ENCODE measurements around the gene GABRB2. TPM values are rescaled to one million over a fixed set of nuclear protein-coding genes. Genes with fewer than 3 reads are reported as not detected.

Gene GABRB2
- total and polyA plus RNA-seq, 4 donors = 0.08 TPM; not detected in 3

DNA sequence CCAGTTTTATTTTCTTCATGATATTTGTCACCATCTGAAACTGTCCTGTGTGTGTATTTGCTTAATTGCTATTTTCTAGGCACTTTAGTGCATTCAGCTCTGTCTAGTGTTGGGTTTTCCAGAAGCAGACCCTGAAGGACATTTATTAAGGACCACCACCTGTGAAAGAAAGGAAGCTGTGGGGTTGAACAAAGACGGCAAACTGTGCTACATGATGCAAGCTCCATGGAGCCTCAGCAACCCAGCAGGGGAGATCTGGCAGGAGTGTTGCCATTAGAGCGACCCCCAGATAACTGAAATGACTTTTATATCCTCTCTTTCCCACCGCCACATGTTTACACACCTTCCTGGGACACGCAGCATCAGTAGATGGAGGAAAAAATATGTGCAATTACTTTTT is 125.5 kb downstream of the GABRB2 start:
- no peak overlapping the region for H3K4me3 ChIP-seq (ENCODE audit: low read depth in 1 of 3, low read length in 3 of 3)
- no peaks in the 10 kb centered on the region for H3K4me1 ChIP-seq (ENCODE audit: control insufficient read depth in 4 of 4, insufficient read depth in 4 of 4, low read length in 3 of 4)
- no peak for TF ChIP-seq NR2F2 (IDR thresholded peaks at IDR 0.05)
- no peaks in the 10 kb centered on the region for H3K36me3 ChIP-seq (ENCODE audit: control insufficient read depth in 4 of 4, insufficient read depth in 3 of 4, low read depth in 1 of 4, low read length in 3 of 4)
- H3K27ac ChIP-seq (ENCODE audit: low read depth in 1 of 2, low read length in 2 of 2) = no peak overlapping the region
- no peak overlapping the region for H3K9ac ChIP-seq (ENCODE audit: low read depth in 1 of 2, low read length in 2 of 2)
- peaks cover 0 to 4% (median under 1%) of the 10 kb centered on the region in 4 donors for H3K9me3 ChIP-seq (ENCODE audit: control insufficient read depth in 4 of 4, low read length in 3 of 4)
- DNase-seq (ENCODE audit: low spot score) = no peak
- peaks cover 0 to 2% (median 0%) of the 10 kb centered on the region in 4 donors for H3K27me3 ChIP-seq (ENCODE audit: control insufficient read depth in 4 of 4, insufficient read depth in 4 of 4, low read length in 3 of 4)
- WGBS = 50% methylated on average over 4 of the region's 4 CpGs

DNA sequence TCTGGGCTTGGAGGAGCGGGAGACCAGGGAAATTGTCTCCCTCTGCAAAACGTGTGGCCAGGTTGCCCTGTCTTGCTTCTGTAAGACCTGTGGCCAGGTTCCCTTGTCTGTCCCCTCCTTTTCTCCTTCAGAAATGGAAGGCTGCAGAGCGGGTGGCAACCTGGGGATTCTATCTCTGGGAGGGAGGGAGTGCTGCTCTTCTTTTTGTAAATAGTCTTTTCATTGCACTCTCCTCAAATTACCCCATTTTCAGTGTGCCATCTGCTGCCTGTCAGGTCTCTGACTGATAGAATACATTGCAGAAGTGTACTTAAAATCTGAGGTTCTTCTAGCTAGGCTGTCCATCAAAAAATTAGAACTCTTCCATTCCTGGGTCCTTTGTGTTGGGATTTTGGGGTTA is 126.0 kb downstream of the GABRB2 start:
- H3K27ac ChIP-seq (ENCODE audit: low read depth in 1 of 2, low read length in 2 of 2) = no peak overlapping the region
- no peak for DNase-seq (ENCODE audit: low spot score)
- H3K4me1 ChIP-seq (ENCODE audit: control insufficient read depth in 4 of 4, insufficient read depth in 4 of 4, low read length in 3 of 4) = no peaks in the 10 kb centered on the region
- peaks cover 0 to 4% (median under 1%) of the 10 kb centered on the region in 4 donors for H3K9me3 ChIP-seq (ENCODE audit: control insufficient read depth in 4 of 4, low read length in 3 of 4)
- no peak for TF ChIP-seq HNF4G (IDR thresholded peaks at IDR 0.05)
- TF ChIP-seq, protein P1, sequence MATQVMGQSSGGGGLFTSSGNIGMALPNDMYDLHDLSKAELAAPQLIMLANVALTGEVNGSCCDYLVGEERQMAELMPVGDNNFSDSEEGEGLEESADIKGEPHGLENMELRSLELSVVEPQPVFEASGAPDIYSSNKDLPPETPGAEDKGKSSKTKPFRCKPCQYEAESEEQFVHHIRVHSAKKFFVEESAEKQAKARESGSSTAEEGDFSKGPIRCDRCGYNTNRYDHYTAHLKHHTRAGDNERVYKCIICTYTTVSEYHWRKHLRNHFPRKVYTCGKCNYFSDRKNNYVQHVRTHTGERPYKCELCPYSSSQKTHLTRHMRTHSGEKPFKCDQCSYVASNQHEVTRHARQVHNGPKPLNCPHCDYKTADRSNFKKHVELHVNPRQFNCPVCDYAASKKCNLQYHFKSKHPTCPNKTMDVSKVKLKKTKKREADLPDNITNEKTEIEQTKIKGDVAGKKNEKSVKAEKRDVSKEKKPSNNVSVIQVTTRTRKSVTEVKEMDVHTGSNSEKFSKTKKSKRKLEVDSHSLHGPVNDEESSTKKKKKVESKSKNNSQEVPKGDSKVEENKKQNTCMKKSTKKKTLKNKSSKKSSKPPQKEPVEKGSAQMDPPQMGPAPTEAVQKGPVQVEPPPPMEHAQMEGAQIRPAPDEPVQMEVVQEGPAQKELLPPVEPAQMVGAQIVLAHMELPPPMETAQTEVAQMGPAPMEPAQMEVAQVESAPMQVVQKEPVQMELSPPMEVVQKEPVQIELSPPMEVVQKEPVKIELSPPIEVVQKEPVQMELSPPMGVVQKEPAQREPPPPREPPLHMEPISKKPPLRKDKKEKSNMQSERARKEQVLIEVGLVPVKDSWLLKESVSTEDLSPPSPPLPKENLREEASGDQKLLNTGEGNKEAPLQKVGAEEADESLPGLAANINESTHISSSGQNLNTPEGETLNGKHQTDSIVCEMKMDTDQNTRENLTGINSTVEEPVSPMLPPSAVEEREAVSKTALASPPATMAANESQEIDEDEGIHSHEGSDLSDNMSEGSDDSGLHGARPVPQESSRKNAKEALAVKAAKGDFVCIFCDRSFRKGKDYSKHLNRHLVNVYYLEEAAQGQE (IDR thresholded peaks at IDR 0.05) = no peak
- TF ChIP-seq, protein P2, sequence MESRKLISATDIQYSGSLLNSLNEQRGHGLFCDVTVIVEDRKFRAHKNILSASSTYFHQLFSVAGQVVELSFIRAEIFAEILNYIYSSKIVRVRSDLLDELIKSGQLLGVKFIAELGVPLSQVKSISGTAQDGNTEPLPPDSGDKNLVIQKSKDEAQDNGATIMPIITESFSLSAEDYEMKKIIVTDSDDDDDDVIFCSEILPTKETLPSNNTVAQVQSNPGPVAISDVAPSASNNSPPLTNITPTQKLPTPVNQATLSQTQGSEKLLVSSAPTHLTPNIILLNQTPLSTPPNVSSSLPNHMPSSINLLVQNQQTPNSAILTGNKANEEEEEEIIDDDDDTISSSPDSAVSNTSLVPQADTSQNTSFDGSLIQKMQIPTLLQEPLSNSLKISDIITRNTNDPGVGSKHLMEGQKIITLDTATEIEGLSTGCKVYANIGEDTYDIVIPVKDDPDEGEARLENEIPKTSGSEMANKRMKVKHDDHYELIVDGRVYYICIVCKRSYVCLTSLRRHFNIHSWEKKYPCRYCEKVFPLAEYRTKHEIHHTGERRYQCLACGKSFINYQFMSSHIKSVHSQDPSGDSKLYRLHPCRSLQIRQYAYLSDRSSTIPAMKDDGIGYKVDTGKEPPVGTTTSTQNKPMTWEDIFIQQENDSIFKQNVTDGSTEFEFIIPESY (IDR thresholded peaks at IDR 0.05) = no peak
- no peak overlapping the region for H3K4me3 ChIP-seq (ENCODE audit: low read depth in 1 of 3, low read length in 3 of 3)
- H3K27me3 ChIP-seq (ENCODE audit: control insufficient read depth in 4 of 4, insufficient read depth in 4 of 4, low read length in 3 of 4) = peaks cover 0 to 2% (median 0%) of the 10 kb centered on the region in 4 donors
- WGBS = 44% methylated on average over 3 of the region's 3 CpGs
- H3K36me3 ChIP-seq (ENCODE audit: control insufficient read depth in 4 of 4, insufficient read depth in 3 of 4, low read depth in 1 of 4, low read length in 3 of 4) = no peaks in the 10 kb centered on the region
- H3K9ac ChIP-seq (ENCODE audit: low read depth in 1 of 2, low read length in 2 of 2) = no peak overlapping the region

DNA sequence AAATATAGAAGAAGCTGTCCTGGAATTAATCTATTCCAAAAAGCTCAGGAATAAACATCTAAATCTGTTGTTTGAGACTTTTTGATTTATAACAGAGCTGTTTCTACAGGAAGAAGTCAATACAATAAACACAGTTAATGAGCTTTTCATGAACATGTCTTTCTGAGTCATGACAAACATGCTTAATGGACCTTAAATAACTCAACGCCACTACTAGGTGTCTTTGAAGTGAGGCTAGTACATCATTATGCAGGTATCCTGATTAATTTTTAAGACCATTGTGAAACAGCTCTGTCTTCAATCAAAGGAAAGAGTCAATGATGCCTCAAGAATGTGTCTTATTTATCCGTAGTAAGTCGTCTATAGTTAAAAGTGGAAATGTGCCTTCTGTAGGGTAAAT is 131.6 kb downstream of the GABRB2 start:
- H3K36me3 ChIP-seq (ENCODE audit: control insufficient read depth in 4 of 4, insufficient read depth in 3 of 4, low read depth in 1 of 4, low read length in 3 of 4) = no peaks in the 10 kb centered on the region
- no peak overlapping the region for H3K27ac ChIP-seq (ENCODE audit: low read depth in 1 of 2, low read length in 2 of 2)
- DNase-seq (ENCODE audit: low spot score) = no peak
- no peak overlapping the region for H3K4me3 ChIP-seq (ENCODE audit: low read depth in 1 of 3, low read length in 3 of 3)
- no peaks in the 10 kb centered on the region for H3K4me1 ChIP-seq (ENCODE audit: control insufficient read depth in 4 of 4, insufficient read depth in 4 of 4, low read length in 3 of 4)
- 72% methylated on average over 3 of the region's 3 CpGs for WGBS
- no peak overlapping the region for H3K9ac ChIP-seq (ENCODE audit: low read depth in 1 of 2, low read length in 2 of 2)
- H3K9me3 ChIP-seq (ENCODE audit: control insufficient read depth in 4 of 4, low read length in 3 of 4) = no peaks in the 10 kb centered on the region
- H3K27me3 ChIP-seq (ENCODE audit: control insufficient read depth in 4 of 4, insufficient read depth in 4 of 4, low read length in 3 of 4) = peaks cover 0 to 2% (median 0%) of the 10 kb centered on the region in 4 donors
- no peak for TF ChIP-seq SP1 (IDR thresholded peaks at IDR 0.05)
- no peak for TF ChIP-seq GABPA (IDR thresholded peaks at IDR 0.05 in 1 of 2, conservative IDR thresholded peaks at IDR 0.05 in 1 of 2)
- TF ChIP-seq FOXA2 (IDR thresholded peaks at IDR 0.05) = no peak
- no peak for TF ChIP-seq JUND (IDR thresholded peaks at IDR 0.05)
- TF ChIP-seq EGR1 (IDR thresholded peaks at IDR 0.05; ENCODE audit: low read depth in 2 of 2) = no peak
- TF ChIP-seq TAF1 (conservative IDR thresholded peaks at IDR 0.05) = no peak
- TF ChIP-seq HNF4G (IDR thresholded peaks at IDR 0.05) = no peak
- TF ChIP-seq RXRA (IDR thresholded peaks at IDR 0.05) = no peak
- no peak for TF ChIP-seq HNF4A (conservative IDR thresholded peaks at IDR 0.05)
- TF ChIP-seq NR2F2 (IDR thresholded peaks at IDR 0.05) = no peak
- TF ChIP-seq, protein P3, sequence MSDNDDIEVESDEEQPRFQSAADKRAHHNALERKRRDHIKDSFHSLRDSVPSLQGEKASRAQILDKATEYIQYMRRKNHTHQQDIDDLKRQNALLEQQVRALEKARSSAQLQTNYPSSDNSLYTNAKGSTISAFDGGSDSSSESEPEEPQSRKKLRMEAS (IDR thresholded peaks at IDR 0.05) = no peak
- TF ChIP-seq, protein P1 (IDR thresholded peaks at IDR 0.05) = no peak
- TF ChIP-seq, protein P4, sequence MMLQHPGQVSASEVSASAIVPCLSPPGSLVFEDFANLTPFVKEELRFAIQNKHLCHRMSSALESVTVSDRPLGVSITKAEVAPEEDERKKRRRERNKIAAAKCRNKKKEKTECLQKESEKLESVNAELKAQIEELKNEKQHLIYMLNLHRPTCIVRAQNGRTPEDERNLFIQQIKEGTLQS (IDR thresholded peaks at IDR 0.05) = no peak
- TF ChIP-seq FOXA1 (IDR thresholded peaks at IDR 0.05) = no peak
- TF ChIP-seq, protein P5, sequence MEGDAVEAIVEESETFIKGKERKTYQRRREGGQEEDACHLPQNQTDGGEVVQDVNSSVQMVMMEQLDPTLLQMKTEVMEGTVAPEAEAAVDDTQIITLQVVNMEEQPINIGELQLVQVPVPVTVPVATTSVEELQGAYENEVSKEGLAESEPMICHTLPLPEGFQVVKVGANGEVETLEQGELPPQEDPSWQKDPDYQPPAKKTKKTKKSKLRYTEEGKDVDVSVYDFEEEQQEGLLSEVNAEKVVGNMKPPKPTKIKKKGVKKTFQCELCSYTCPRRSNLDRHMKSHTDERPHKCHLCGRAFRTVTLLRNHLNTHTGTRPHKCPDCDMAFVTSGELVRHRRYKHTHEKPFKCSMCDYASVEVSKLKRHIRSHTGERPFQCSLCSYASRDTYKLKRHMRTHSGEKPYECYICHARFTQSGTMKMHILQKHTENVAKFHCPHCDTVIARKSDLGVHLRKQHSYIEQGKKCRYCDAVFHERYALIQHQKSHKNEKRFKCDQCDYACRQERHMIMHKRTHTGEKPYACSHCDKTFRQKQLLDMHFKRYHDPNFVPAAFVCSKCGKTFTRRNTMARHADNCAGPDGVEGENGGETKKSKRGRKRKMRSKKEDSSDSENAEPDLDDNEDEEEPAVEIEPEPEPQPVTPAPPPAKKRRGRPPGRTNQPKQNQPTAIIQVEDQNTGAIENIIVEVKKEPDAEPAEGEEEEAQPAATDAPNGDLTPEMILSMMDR (IDR thresholded peaks at IDR 0.05; ENCODE audit: low read depth, low read length, missing input control) = no peak
- TF ChIP-seq YY1 (IDR thresholded peaks at IDR 0.05) = no peak

Measured in liver (tissue), 9 donors.